ENCODE data around the gene ZC3H15.

ZC3H15 gene

DNA sequence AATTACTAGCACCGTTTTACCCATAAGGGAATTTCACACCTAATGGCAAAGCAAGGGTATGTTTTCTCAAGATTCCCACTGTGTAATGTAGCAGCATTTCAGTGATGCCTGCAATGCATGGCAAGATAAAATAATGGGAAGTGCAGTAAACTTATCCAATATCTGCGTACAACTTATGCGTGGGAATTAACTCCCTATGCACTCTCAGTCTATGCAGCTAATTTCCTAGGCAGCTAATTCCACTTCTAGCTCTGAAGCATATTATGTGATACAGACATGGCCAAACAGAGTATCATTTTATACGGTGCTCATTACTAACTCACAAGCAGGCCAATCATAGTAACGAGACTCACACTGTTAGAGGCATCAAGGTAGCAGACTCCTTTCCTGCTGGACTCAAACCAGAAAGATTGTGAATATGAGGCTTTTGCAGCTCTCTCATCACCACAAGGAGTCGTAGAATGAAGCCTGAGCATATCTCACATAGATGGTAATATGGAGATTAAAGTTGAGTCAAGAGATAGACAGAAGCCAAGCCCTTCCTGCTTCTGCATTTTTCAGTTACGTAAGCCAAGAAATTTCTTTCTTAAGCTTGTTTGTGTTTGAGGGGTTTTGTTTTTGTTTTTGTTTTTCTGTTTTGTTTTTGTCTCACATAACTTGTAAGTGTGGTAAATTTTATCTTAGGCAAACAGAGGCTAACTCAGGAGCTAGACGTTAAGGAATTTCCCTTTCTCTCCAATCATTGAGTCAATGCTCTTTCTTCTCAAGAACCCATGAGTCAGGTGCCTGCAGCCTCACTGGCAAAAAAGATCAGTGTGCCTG is 69.0 kb downstream of the ZC3H15 start:
- Histone ChIP-seq H3K4me2 (ENCODE audit: low read depth, low read length, poor library complexity, severe bottlenecking) (no peak overlapping the region), H3K9me3 (ENCODE audit: insufficient read depth, low read depth, low read length) (no peaks in the 10 kb centered on the region), H3K27me3 (ENCODE audit: insufficient read depth, low read length, poor library complexity, severe bottlenecking) (no peaks in the 10 kb centered on the region), H2AFZ (ENCODE audit: low read length) (no peak overlapping the region), H3F3A (ENCODE audit: low read depth) (no peaks in the 10 kb centered on the region), H3K4me1 (ENCODE audit: insufficient read depth, low read length, poor library complexity, severe bottlenecking) (no peaks in the 10 kb centered on the region), H3K9me2 (replicated peaks; ENCODE audit: low read depth, low read length) (no peaks in the 10 kb centered on the region), H3K79me2 (ENCODE audit: insufficient read depth, low read length) (no peaks in the 10 kb centered on the region), H3K36me3 (ENCODE audit: insufficient read depth, low read length) (no peaks in the 10 kb centered on the region), H4K20me1 (ENCODE audit: insufficient read depth, low read length, poor library complexity, severe bottlenecking) (no peaks in the 10 kb centered on the region), H3K9ac (ENCODE audit: low read depth, low read length, poor library complexity, severe bottlenecking) (no peak overlapping the region), H3K4me3 (ENCODE audit: low read length, poor library complexity, severe bottlenecking) (no peak overlapping the region)
- no peak for TF ChIP-seq EZH2phosphoT487 (IDR thresholded peaks at IDR 0.05; ENCODE audit: borderline replicate concordance)
- TF ChIP-seq, protein P1, sequence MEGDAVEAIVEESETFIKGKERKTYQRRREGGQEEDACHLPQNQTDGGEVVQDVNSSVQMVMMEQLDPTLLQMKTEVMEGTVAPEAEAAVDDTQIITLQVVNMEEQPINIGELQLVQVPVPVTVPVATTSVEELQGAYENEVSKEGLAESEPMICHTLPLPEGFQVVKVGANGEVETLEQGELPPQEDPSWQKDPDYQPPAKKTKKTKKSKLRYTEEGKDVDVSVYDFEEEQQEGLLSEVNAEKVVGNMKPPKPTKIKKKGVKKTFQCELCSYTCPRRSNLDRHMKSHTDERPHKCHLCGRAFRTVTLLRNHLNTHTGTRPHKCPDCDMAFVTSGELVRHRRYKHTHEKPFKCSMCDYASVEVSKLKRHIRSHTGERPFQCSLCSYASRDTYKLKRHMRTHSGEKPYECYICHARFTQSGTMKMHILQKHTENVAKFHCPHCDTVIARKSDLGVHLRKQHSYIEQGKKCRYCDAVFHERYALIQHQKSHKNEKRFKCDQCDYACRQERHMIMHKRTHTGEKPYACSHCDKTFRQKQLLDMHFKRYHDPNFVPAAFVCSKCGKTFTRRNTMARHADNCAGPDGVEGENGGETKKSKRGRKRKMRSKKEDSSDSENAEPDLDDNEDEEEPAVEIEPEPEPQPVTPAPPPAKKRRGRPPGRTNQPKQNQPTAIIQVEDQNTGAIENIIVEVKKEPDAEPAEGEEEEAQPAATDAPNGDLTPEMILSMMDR (conservative IDR thresholded peaks at IDR 0.05; ENCODE audit: low read length), result no peak

DNA sequence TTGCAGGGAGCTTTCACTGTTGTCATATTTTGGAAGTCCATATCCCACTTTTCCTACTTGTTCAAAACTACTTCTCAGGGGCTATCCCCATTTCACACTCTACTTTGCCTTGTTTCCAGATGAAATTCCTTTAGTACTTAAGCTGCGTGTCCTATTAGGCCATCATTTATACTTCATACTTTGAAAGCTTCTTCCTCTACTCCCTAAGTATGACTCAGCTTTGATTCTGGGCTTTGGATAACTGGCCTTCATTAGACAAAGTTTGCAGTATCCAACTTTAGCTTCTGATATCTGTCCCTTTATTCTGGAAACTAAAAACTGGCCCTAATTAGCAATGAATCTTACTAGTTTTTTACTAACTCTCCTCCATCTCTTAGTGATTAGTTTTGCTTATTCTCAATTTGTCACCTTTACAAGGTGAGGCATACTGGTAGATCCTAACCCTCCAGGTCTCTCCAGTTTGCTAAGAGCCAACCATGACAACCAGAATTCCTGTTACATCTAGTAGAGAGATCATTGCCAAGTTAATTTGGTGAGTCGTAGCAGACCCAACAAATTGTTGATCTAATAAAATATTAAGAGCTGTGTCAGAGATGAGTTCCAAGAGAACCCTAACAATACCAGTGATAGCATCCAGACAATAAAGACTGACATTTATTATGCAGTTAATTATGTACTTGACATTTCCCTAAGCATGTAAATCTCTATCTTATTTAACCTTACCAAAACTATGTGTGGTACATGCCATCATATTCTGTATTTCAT is 72.6 kb downstream of the ZC3H15 start:
- no peak overlapping the region for H3K4me3 ChIP-seq (ENCODE audit: low read length, poor library complexity, severe bottlenecking)
- H3K27me3 ChIP-seq (ENCODE audit: insufficient read depth, low read length, poor library complexity, severe bottlenecking), result no peaks in the 10 kb centered on the region
- H3K36me3 ChIP-seq (ENCODE audit: insufficient read depth, low read length), result no peaks in the 10 kb centered on the region
- H3K9ac ChIP-seq (ENCODE audit: low read depth, low read length, poor library complexity, severe bottlenecking), result no peak overlapping the region
- no peaks in the 10 kb centered on the region for H4K20me1 ChIP-seq (ENCODE audit: insufficient read depth, low read length, poor library complexity, severe bottlenecking)
- H3K4me2 ChIP-seq (ENCODE audit: low read depth, low read length, poor library complexity, severe bottlenecking), result no peak overlapping the region
- no peaks in the 10 kb centered on the region for H3K79me2 ChIP-seq (ENCODE audit: insufficient read depth, low read length)
- no peaks in the 10 kb centered on the region for H3K9me3 ChIP-seq (ENCODE audit: insufficient read depth, low read depth, low read length)
- H3K9me2 ChIP-seq (replicated peaks; ENCODE audit: low read depth, low read length), result no peaks in the 10 kb centered on the region
- no peak overlapping the region for H2AFZ ChIP-seq (ENCODE audit: low read length)
- H3F3A ChIP-seq (ENCODE audit: low read depth), result no peaks in the 10 kb centered on the region
- no peak for TF ChIP-seq EZH2phosphoT487 (IDR thresholded peaks at IDR 0.05; ENCODE audit: borderline replicate concordance)
- TF ChIP-seq, protein P1 (conservative IDR thresholded peaks at IDR 0.05; ENCODE audit: low read length), result no peak
- peaks cover 5% of the 10 kb centered on the region for H3K4me1 ChIP-seq (ENCODE audit: insufficient read depth, low read length, poor library complexity, severe bottlenecking)

All from Loucy (cell line).